GM18858 (cell line): Measurements from ENCODE around the gene RXFP1.

Experiments used
- ATAC-seq: cut with Tn5 transposase; IDR thresholded peaks from one replicate; pipeline ENCODE4 v1.9.1; 2021; ENCODE audit not compliant: unreplicated experiment

RXFP1 gene

GRCh38 chr4:158521484-158522088, at the start of gene RXFP1:
RXFP1 (plus strand) TSS chr4:158521882; CDS start chr4:158521977, 95 bp downstream.
- no peak for ATAC-seq

- no peak for ATAC-seq
These were observed 39.9 kb upstream of the RXFP1 start for GRCh38 chr4:158481811-158482210.

GRCh38 chr4:158484173-158484885, 37.4 kb upstream of the RXFP1 start:
- ATAC-seq: no peak

- no peak for ATAC-seq
These were observed 31.1 kb upstream of the RXFP1 start for GRCh38 chr4:158490629-158491028.

- ATAC-seq: no peak
These were observed 29.3 kb upstream of the RXFP1 start for GRCh38 chr4:158492391-158492790.

GRCh38 chr4:158496030-158496741, 25.5 kb upstream of the RXFP1 start:
- no peak for ATAC-seq

- no peak for ATAC-seq
These were observed 21.6 kb upstream of the RXFP1 start for GRCh38 chr4:158500054-158500453.

GRCh38 chr4:158513256-158513655, 8.4 kb upstream of the RXFP1 start:
- no peak for ATAC-seq

- no peak for ATAC-seq
These were observed 2.5 kb upstream of the RXFP1 start for GRCh38 chr4:158519226-158519625.

- ATAC-seq: no peak
These were observed 2.4 kb downstream of the RXFP1 start for GRCh38 chr4:158523990-158524535.

- no peak for ATAC-seq
These were observed 5.8 kb downstream of the RXFP1 start for GRCh38 chr4:158527516-158527915.

- no peak for ATAC-seq
These were observed 7.8 kb downstream of the RXFP1 start for GRCh38 chr4:158529505-158529904.

GRCh38 chr4:158530381-158530780, 8.7 kb downstream of the RXFP1 start:
- no peak for ATAC-seq

- no peak for ATAC-seq
These were observed 9.2 kb downstream of the RXFP1 start for GRCh38 chr4:158530898-158531297.

GRCh38 chr4:158532556-158533231, 11.0 kb downstream of the RXFP1 start:
- ATAC-seq: no peak

- no peak for ATAC-seq
These were observed 13.0 kb downstream of the RXFP1 start for GRCh38 chr4:158534727-158535126.

GRCh38 chr4:158535130-158535614, 13.5 kb downstream of the RXFP1 start:
- peak; percentile 71 for ATAC-seq

- no peak for ATAC-seq
These were observed 15.2 kb downstream of the RXFP1 start for GRCh38 chr4:158536833-158537232.

- no peak for ATAC-seq
These were observed 16.5 kb downstream of the RXFP1 start for GRCh38 chr4:158538176-158538575.

GRCh38 chr4:158538911-158539310, 17.2 kb downstream of the RXFP1 start:
- no peak for ATAC-seq
